Mesodermal cell (in vitro differentiated cells): ENCODE results near the gene CLASP1.

ENCODE experiments used
- H3K27ac ChIP-seq: 2 replicates; pipeline ENCODE4 v1.7.0; 2013; ENCODE audit warnings: mild to moderate bottlenecking, low read depth, low read length, moderate library complexity; ENCODE audit not compliant: severe bottlenecking
- H3K36me3 ChIP-seq: 2 replicates; pipeline ENCODE4 v1.7.1; 2013; ENCODE audit warnings: mild to moderate bottlenecking, low read length, moderate library complexity; ENCODE audit not compliant: control insufficient read depth, insufficient read depth
- H3K4me1 ChIP-seq: one replicate; pipeline ENCODE4 v1.7.1; 2013; ENCODE audit warnings: mild to moderate bottlenecking, low read length; ENCODE audit not compliant: insufficient read depth, control insufficient read depth, poor library complexity, severe bottlenecking
- H3K4me3 ChIP-seq: 2 replicates; pipeline ENCODE4 v1.7.0; 2013; ENCODE audit warnings: low read length, control low read depth, mild to moderate bottlenecking; ENCODE audit not compliant: insufficient read depth, poor library complexity, severe bottlenecking; ENCODE audit errors: extremely low read depth
- H3K9me3 ChIP-seq: 2 replicates; pipeline ENCODE4 v1.7.1; 2013; ENCODE audit warnings: mild to moderate bottlenecking, low read length, moderate library complexity; ENCODE audit not compliant: control insufficient read depth
- WGBS, 2 experiments: methylation state at CpG; one replicate each; pipeline ENCODE4 v1.1.5; 2013; ENCODE audit warnings: missing lambda C conversion rate in 2 of 2; ENCODE audit not compliant: insufficient coverage in 2 of 2; 5-methylcytosine and 5-hydroxymethylcytosine counted together

The CLASP1 gene

GRCh38 chr2:121362226-121362625 is 287.0 kb downstream of the CLASP1 start:
- 83 to 100% methylated on average over 1 of the region's 1 CpG for WGBS, 2 experiments

GRCh38 chr2:121360566-121361300 is 288.5 kb downstream of the CLASP1 start:
- Histone ChIP-seq H3K9me3 (no peaks in the 10 kb centered on the region), H3K4me1 (no peaks in the 10 kb centered on the region), H3K27ac (no peak overlapping the region), H3K4me3 (no peak overlapping the region), H3K36me3 (peaks cover 58% of the 10 kb centered on the region)
- 91 to 94% methylated on average over 5 to 6 of the region's 8 CpGs for WGBS, 2 experiments

More at GRCh38 chr2:121362226-121362625, 287.0 kb downstream of the CLASP1 start:
- Histone ChIP-seq H3K4me1 (no peaks in the 10 kb centered on the region), H3K9me3 (no peaks in the 10 kb centered on the region), H3K36me3 (peaks cover 72% of the 10 kb centered on the region), H3K4me3 (no peak overlapping the region), H3K27ac (no peak overlapping the region)

GRCh38 chr2:121359716-121360565 is 289.3 kb downstream of the CLASP1 start:
- no peak overlapping the region for H3K4me3 ChIP-seq
- no peaks in the 10 kb centered on the region for H3K4me1 ChIP-seq
- H3K36me3 ChIP-seq, result peaks cover 51% of the 10 kb centered on the region
- H3K27ac ChIP-seq, result no peak overlapping the region
- WGBS, 2 experiments, result 98% methylated on average over 7 to 8 of the region's 9 CpGs
- no peaks in the 10 kb centered on the region for H3K9me3 ChIP-seq

- Histone ChIP-seq H3K9me3 (no peaks in the 10 kb centered on the region), H3K36me3 (peaks cover 51% of the 10 kb centered on the region), H3K4me3 (no peak overlapping the region), H3K27ac (no peak overlapping the region), H3K4me1 (no peaks in the 10 kb centered on the region)
- WGBS, 2 experiments, result 60% methylated on average over 1 of the region's 1 CpG; no CpG with 5 or more reads in 1 of the 2 experiments
These were observed 290.1 kb downstream of the CLASP1 start for GRCh38 chr2:121359170-121359569.

GRCh38 chr2:121358291-121358690 is 291.0 kb downstream of the CLASP1 start:
- Histone ChIP-seq H3K27ac (no peak overlapping the region), H3K9me3 (no peaks in the 10 kb centered on the region), H3K36me3 (peaks cover 51% of the 10 kb centered on the region), H3K4me3 (no peak overlapping the region), H3K4me1 (no peaks in the 10 kb centered on the region)
- 89% methylated on average over 1 of the region's 2 CpGs; no CpG with 5 or more reads in 1 of the 2 experiments for WGBS, 2 experiments

GRCh38 chr2:121356058-121356640 is 293.1 kb downstream of the CLASP1 start:
- H3K4me1 ChIP-seq, result no peaks in the 10 kb centered on the region
- no peaks in the 10 kb centered on the region for H3K9me3 ChIP-seq
- no peak overlapping the region for H3K27ac ChIP-seq
- H3K4me3 ChIP-seq, result no peak overlapping the region
- peaks cover 55% of the 10 kb centered on the region for H3K36me3 ChIP-seq
- 27 to 32% methylated on average over 6 to 7 of the region's 9 CpGs for WGBS, 2 experiments

GRCh38 chr2:121355488-121355887 is 293.8 kb downstream of the CLASP1 start:
- no peaks in the 10 kb centered on the region for H3K4me1 ChIP-seq
- no peak overlapping the region for H3K4me3 ChIP-seq
- H3K36me3 ChIP-seq, result peaks cover 55% of the 10 kb centered on the region
- no peak overlapping the region for H3K27ac ChIP-seq
- no CpG with 5 or more reads among the region's 1 CpG for WGBS, 2 experiments
- H3K9me3 ChIP-seq, result no peaks in the 10 kb centered on the region

- Histone ChIP-seq H3K4me1 (no peaks in the 10 kb centered on the region), H3K4me3 (no peak overlapping the region), H3K9me3 (no peaks in the 10 kb centered on the region), H3K36me3 (peaks cover 81% of the 10 kb centered on the region), H3K27ac (no peak overlapping the region)
- 94 to 97% methylated on average over 13 to 14 of the region's 17 CpGs for WGBS, 2 experiments
These were observed 297.5 kb downstream of the CLASP1 start for GRCh38 chr2:121351521-121352318.

GRCh38 chr2:121350890-121351289 is 298.4 kb downstream of the CLASP1 start:
- H3K4me1 ChIP-seq, result no peaks in the 10 kb centered on the region
- WGBS, 2 experiments, result 94 to 98% methylated on average over 6 of the region's 6 CpGs
- no peak overlapping the region for H3K4me3 ChIP-seq
- peaks cover 89% of the 10 kb centered on the region for H3K36me3 ChIP-seq
- no peak overlapping the region for H3K27ac ChIP-seq
- H3K9me3 ChIP-seq, result no peaks in the 10 kb centered on the region

GRCh38 chr2:121350402-121350775 is 298.9 kb downstream of the CLASP1 start:
- no peaks in the 10 kb centered on the region for H3K9me3 ChIP-seq
- H3K4me1 ChIP-seq, result no peaks in the 10 kb centered on the region
- WGBS, 2 experiments, result 82 to 100% methylated on average over 2 of the region's 4 CpGs
- no peak overlapping the region for H3K27ac ChIP-seq
- H3K36me3 ChIP-seq, result peaks cover 94% of the 10 kb centered on the region
- H3K4me3 ChIP-seq, result no peak overlapping the region
